Right lobe of liver (tissue), 4 donors: ENCODE measurements around the gene CDK14.

Source experiments
- CTCF ChIP-seq, 4 donors: fragments of 200-600 bp in 3 of 4; fragments of 450-650 bp in 1 of 4; IDR thresholded peaks; one replicate each; pipeline versions ENCODE4 v1.5.1 to v1.8.0; 2016 to 2022; ENCODE audit warnings: antibody characterized with exemption in 4 of 4, mild to moderate bottlenecking in 2 of 4
- POLR2A ChIP-seq: fragments of 450-650 bp; IDR thresholded peaks from one replicate; pipeline ENCODE4 v1.6.1; 2017; ENCODE audit warnings: antibody characterized with exemption, mild to moderate bottlenecking
- donor health status: DM: no; HTN: no; CAD: no.
- donor health status: DM: no; HTN: no; CAD: no.
- donor health status: DM: no; HTN: yes; CAD: no.

GRCh38 chr7:91240376-91240941 is 644.3 kb downstream of the CDK14 start:
- TF ChIP-seq POLR2A (no peak), CTCF (IDR thresholded peaks at IDR 0.05) (no peak)
